Endothelial cell of umbilical vein (primary cell): Measurements from ENCODE around the gene LY6G6C.

Experiments used
- EZH2 ChIP-seq: IDR thresholded peaks from 2 replicates; pipeline ENCODE4 v1.6.1; 2012; ENCODE audit warnings: borderline replicate concordance, low read depth, mild to moderate bottlenecking, moderate library complexity, low read length, inconsistent platforms; ENCODE audit not compliant: severe bottlenecking
- JUN ChIP-seq: IDR thresholded peaks from 2 replicates; pipeline ENCODE4 v1.6.1; 2011; ENCODE audit warnings: borderline replicate concordance, low read depth; ENCODE audit not compliant: insufficient read length, insufficient read depth
- MAX ChIP-seq: IDR thresholded peaks from 2 replicates; pipeline ENCODE4 v1.6.1; 2011; ENCODE audit not compliant: insufficient read depth, insufficient read length
- MYC ChIP-seq: IDR thresholded peaks from one replicate; pipeline ENCODE4 v1.6.1; 2011; ENCODE audit warnings: mild to moderate bottlenecking, low read depth, low read length
- POLR2A ChIP-seq: IDR thresholded peaks from 2 replicates; pipeline ENCODE4 v1.6.1; 2012; ENCODE audit warnings: low read depth, mild to moderate bottlenecking, control low read depth, low read length
- POLR2AphosphoS5 ChIP-seq: IDR thresholded peaks from 2 replicates; pipeline ENCODE4 v1.6.1; 2012; ENCODE audit warnings: low read depth, mild to moderate bottlenecking, control low read depth, low read length, moderate library complexity; ENCODE audit not compliant: insufficient read depth
- TF ChIP-seq, protein P1 (sequence below), 2 donors: IDR thresholded peaks; 1 replicate in 1 of 2; 2 replicates in 1 of 2; pipeline ENCODE4 v1.5.1; 2011; ENCODE audit warnings: low read length in 2 of 2, mild to moderate bottlenecking in 2 of 2, moderate library complexity in 2 of 2, control low read depth in 1 of 2, inconsistent platforms in 1 of 2, low read depth in 1 of 2; ENCODE audit not compliant: insufficient read depth in 1 of 2; ENCODE audit errors: extremely low read depth in 1 of 2

- TF ChIP-seq POLR2AphosphoS5, result no peak
- TF ChIP-seq, protein P1, sequence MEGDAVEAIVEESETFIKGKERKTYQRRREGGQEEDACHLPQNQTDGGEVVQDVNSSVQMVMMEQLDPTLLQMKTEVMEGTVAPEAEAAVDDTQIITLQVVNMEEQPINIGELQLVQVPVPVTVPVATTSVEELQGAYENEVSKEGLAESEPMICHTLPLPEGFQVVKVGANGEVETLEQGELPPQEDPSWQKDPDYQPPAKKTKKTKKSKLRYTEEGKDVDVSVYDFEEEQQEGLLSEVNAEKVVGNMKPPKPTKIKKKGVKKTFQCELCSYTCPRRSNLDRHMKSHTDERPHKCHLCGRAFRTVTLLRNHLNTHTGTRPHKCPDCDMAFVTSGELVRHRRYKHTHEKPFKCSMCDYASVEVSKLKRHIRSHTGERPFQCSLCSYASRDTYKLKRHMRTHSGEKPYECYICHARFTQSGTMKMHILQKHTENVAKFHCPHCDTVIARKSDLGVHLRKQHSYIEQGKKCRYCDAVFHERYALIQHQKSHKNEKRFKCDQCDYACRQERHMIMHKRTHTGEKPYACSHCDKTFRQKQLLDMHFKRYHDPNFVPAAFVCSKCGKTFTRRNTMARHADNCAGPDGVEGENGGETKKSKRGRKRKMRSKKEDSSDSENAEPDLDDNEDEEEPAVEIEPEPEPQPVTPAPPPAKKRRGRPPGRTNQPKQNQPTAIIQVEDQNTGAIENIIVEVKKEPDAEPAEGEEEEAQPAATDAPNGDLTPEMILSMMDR (IDR thresholded peaks at IDR 0.05; ENCODE audit: extremely low read depth in 1 of 2, insufficient read depth in 1 of 2, low read depth in 1 of 2, low read length in 2 of 2), result no peak
- TF ChIP-seq MYC, result no peak
- no peak for TF ChIP-seq MAX
- TF ChIP-seq EZH2, result no peak
- no peak for TF ChIP-seq JUN
- no peak for TF ChIP-seq POLR2A
Observed at GRCh38 chr6:31761343-31761742, 39.8 kb upstream of the LY6G6C start.
